T-helper 17 cell (primary cell): ENCODE results near the gene PELI1. TPM values are rescaled to one million over a fixed set of nuclear protein-coding genes. Genes with fewer than 3 reads are reported as not detected.

Source experiments
- ATAC-seq: fragments of 150-1000 bp; cut with Tn5 transposase; 2 replicates; pipeline ENCODE4 v1.10.0; 2021; ENCODE audit warnings: mild to moderate bottlenecking, moderate library complexity
- DNase-seq, 3 donors: peaks; one replicate each; pipeline versions ENCODE4 v3.0.0 to v3.0.0-alpha.2; 2020 to 2021
- H3K9me3 ChIP-seq: one replicate; pipeline ENCODE4 v1.7.0; 2013; ENCODE audit warnings: low read length, mild to moderate bottlenecking; ENCODE audit not compliant: control insufficient read depth, poor library complexity, severe bottlenecking
- H3K27ac Mint-ChIP-seq: one replicate; pipeline ENCODE4 v1.8.0; 2022; ENCODE audit warnings: mild to moderate bottlenecking, moderate library complexity, mixed read lengths
- H3K27me3 Mint-ChIP-seq: one replicate; pipeline ENCODE4 v1.8.0; 2022; ENCODE audit warnings: mixed read lengths
- H3K36me3 Mint-ChIP-seq: one replicate; pipeline ENCODE4 v1.8.0; 2022; ENCODE audit warnings: low read depth, mixed read lengths
- H3K4me1 Mint-ChIP-seq: one replicate; pipeline ENCODE4 v1.8.0; 2022; ENCODE audit warnings: mild to moderate bottlenecking, mixed read lengths
- H3K4me3 Mint-ChIP-seq: one replicate; pipeline ENCODE4 v1.8.0; 2022; ENCODE audit warnings: mild to moderate bottlenecking, moderate library complexity, mixed read lengths
- total RNA-seq, 4 donors: library from RNA in 2 of 4; stranded (reverse) in 2 of 4; gene quantifications; one replicate each; pipeline ENCODE4 v1.2.3 and lab custom pipeline; 2022 to 2026

The PELI1 gene
- total RNA-seq, 2 donors from 2014 or later: 171 to 195 TPM

- Mint-ChIP-seq H3K27ac (peak overlapping the region; percentile 98), H3K4me1 (peaks cover 38% of the 10 kb centered on the region), H3K36me3 (peaks cover 13% of the 10 kb centered on the region), H3K4me3 (peak overlapping the region; percentile 98), H3K27me3 (no peaks in the 10 kb centered on the region)
- DNase-seq (no peak), ATAC-seq (no peak)
- H3K9me3 ChIP-seq: no peaks in the 10 kb centered on the region
Observed at GRCh38 chr2:64142741-64143168, 1.5 kb downstream of the PELI1 start.

GRCh38 chr2:64141674-64142405 is 2.4 kb downstream of the PELI1 start:
- peak overlapping the region; percentile 98 for H3K27ac Mint-ChIP-seq
- H3K4me1 Mint-ChIP-seq: peaks cover 38% of the 10 kb centered on the region
- H3K9me3 ChIP-seq: no peaks in the 10 kb centered on the region
- H3K4me3 Mint-ChIP-seq: peak overlapping the region; percentile 98
- H3K36me3 Mint-ChIP-seq: peaks cover 13% of the 10 kb centered on the region
- no peak for ATAC-seq
- DNase-seq: no peak
- no peaks in the 10 kb centered on the region for H3K27me3 Mint-ChIP-seq

- Mint-ChIP-seq H3K27me3 (no peaks in the 10 kb centered on the region), H3K4me3 (no peak overlapping the region), H3K27ac (peak overlapping the region; percentile 29), H3K36me3 (peaks cover 13% of the 10 kb centered on the region), H3K4me1 (peaks cover 43% of the 10 kb centered on the region)
- DNase-seq: no peak
- ATAC-seq: no peak
- H3K9me3 ChIP-seq: no peaks in the 10 kb centered on the region
Observed at GRCh38 chr2:64140665-64141200, 3.5 kb downstream of the PELI1 start.

- peaks cover 13% of the 10 kb centered on the region for H3K36me3 Mint-ChIP-seq
- ATAC-seq: no peak
- no peaks in the 10 kb centered on the region for H3K27me3 Mint-ChIP-seq
- no peak overlapping the region for H3K4me3 Mint-ChIP-seq
- no peaks in the 10 kb centered on the region for H3K9me3 ChIP-seq
- H3K4me1 Mint-ChIP-seq: peaks cover 48% of the 10 kb centered on the region
- H3K27ac Mint-ChIP-seq: peak overlapping the region; percentile 51
- DNase-seq: no peak
Observed at GRCh38 chr2:64139956-64140355, 4.3 kb downstream of the PELI1 start.

- Mint-ChIP-seq H3K27ac (no peak overlapping the region), H3K27me3 (no peaks in the 10 kb centered on the region), H3K36me3 (peaks cover 10% of the 10 kb centered on the region), H3K4me3 (peak overlapping the region; percentile 68), H3K4me1 (peaks cover 48% of the 10 kb centered on the region)
- DNase-seq: no peak
- peak; percentile 4 for ATAC-seq
- H3K9me3 ChIP-seq: no peaks in the 10 kb centered on the region
Observed at GRCh38 chr2:64137996-64138395, 6.2 kb downstream of the PELI1 start.

- no peak for ATAC-seq
- Mint-ChIP-seq H3K4me1 (peaks cover 51% of the 10 kb centered on the region), H3K27ac (no peak overlapping the region), H3K4me3 (peak overlapping the region; percentile 33), H3K27me3 (no peaks in the 10 kb centered on the region), H3K36me3 (peaks cover 10% of the 10 kb centered on the region)
- DNase-seq: no peak
- no peaks in the 10 kb centered on the region for H3K9me3 ChIP-seq
Observed at GRCh38 chr2:64137567-64137966, 6.7 kb downstream of the PELI1 start.

- H3K4me3 Mint-ChIP-seq: peak overlapping the region; percentile 47
- ATAC-seq: peak; percentile 22
- no peaks in the 10 kb centered on the region for H3K27me3 Mint-ChIP-seq
- no peaks in the 10 kb centered on the region for H3K9me3 ChIP-seq
- H3K27ac Mint-ChIP-seq: peak overlapping the region; percentile 59
- no peak for DNase-seq
- H3K4me1 Mint-ChIP-seq: peaks cover 49% of the 10 kb centered on the region
- peaks cover 10% of the 10 kb centered on the region for H3K36me3 Mint-ChIP-seq
Observed at GRCh38 chr2:64135421-64135820, 8.8 kb downstream of the PELI1 start.

GRCh38 chr2:64134813-64135212 is 9.4 kb downstream of the PELI1 start:
- Mint-ChIP-seq H3K27ac (peak overlapping the region; percentile 59), H3K36me3 (peaks cover 10% of the 10 kb centered on the region), H3K27me3 (no peaks in the 10 kb centered on the region), H3K4me3 (no peak overlapping the region), H3K4me1 (peaks cover 46% of the 10 kb centered on the region)
- no peak for DNase-seq
- H3K9me3 ChIP-seq: no peaks in the 10 kb centered on the region
- peak; percentile 62 for ATAC-seq

GRCh38 chr2:64133828-64134227 is 10.4 kb downstream of the PELI1 start:
- Mint-ChIP-seq H3K27me3 (no peaks in the 10 kb centered on the region), H3K4me1 (peaks cover 43% of the 10 kb centered on the region), H3K4me3 (no peak overlapping the region), H3K27ac (no peak overlapping the region), H3K36me3 (peaks cover 9% of the 10 kb centered on the region)
- H3K9me3 ChIP-seq: no peaks in the 10 kb centered on the region
- no peak for ATAC-seq
- DNase-seq: no peak

- no peaks in the 10 kb centered on the region for H3K27me3 Mint-ChIP-seq
- no peak overlapping the region for H3K4me3 Mint-ChIP-seq
- ATAC-seq: no peak
- peaks cover 7% of the 10 kb centered on the region for H3K36me3 Mint-ChIP-seq
- peaks cover 41% of the 10 kb centered on the region for H3K4me1 Mint-ChIP-seq
- peak overlapping the region; percentile 67 for H3K27ac Mint-ChIP-seq
- no peak for DNase-seq
- no peaks in the 10 kb centered on the region for H3K9me3 ChIP-seq
Observed at GRCh38 chr2:64133354-64133753, 10.9 kb downstream of the PELI1 start.

GRCh38 chr2:64130333-64130732 is 13.9 kb downstream of the PELI1 start:
- no peaks in the 10 kb centered on the region for H3K27me3 Mint-ChIP-seq
- H3K4me3 Mint-ChIP-seq: no peak overlapping the region
- DNase-seq (no peak), ATAC-seq (no peak)
- no peaks in the 10 kb centered on the region for H3K9me3 ChIP-seq
- H3K4me1 Mint-ChIP-seq: peaks cover 37% of the 10 kb centered on the region
- peaks cover 2% of the 10 kb centered on the region for H3K36me3 Mint-ChIP-seq
- H3K27ac Mint-ChIP-seq: peak overlapping the region; percentile 72

GRCh38 chr2:64128943-64129391 is 15.3 kb downstream of the PELI1 start:
- Mint-ChIP-seq H3K4me1 (peaks cover 34% of the 10 kb centered on the region), H3K27ac (no peak overlapping the region)

GRCh38 chr2:64128406-64128805 is 15.8 kb downstream of the PELI1 start:
- no peak overlapping the region for H3K27ac Mint-ChIP-seq
- H3K4me1 Mint-ChIP-seq: peaks cover 36% of the 10 kb centered on the region
- peak overlapping the region; percentile 47 for H3K4me3 Mint-ChIP-seq

More at GRCh38 chr2:64128943-64129391, 15.3 kb downstream of the PELI1 start:
- no peak for ATAC-seq
- Mint-ChIP-seq H3K4me3 (no peak overlapping the region), H3K27me3 (no peaks in the 10 kb centered on the region), H3K36me3 (peaks cover 2% of the 10 kb centered on the region)
- DNase-seq: no peak
- H3K9me3 ChIP-seq: no peaks in the 10 kb centered on the region

GRCh38 chr2:64127119-64127518 is 17.1 kb downstream of the PELI1 start:
- Mint-ChIP-seq H3K4me3 (no peak overlapping the region), H3K27ac (peak overlapping the region; percentile 65), H3K4me1 (peaks cover 29% of the 10 kb centered on the region), H3K27me3 (no peaks in the 10 kb centered on the region), H3K36me3 (no peaks in the 10 kb centered on the region)
- no peaks in the 10 kb centered on the region for H3K9me3 ChIP-seq
- ATAC-seq (no peak), DNase-seq (no peak)

More at GRCh38 chr2:64128406-64128805, 15.8 kb downstream of the PELI1 start:
- Mint-ChIP-seq H3K36me3 (peaks cover 2% of the 10 kb centered on the region), H3K27me3 (no peaks in the 10 kb centered on the region)
- no peaks in the 10 kb centered on the region for H3K9me3 ChIP-seq
- ATAC-seq (no peak), DNase-seq (no peak)
